NCI-H2196 treated with DMSO at 0.1 percent for 48 hours (cell line): ENCODE results near the gene CHPF2.

Experiments
- DNase-seq: peaks from one replicate; lab custom pipeline; 2025; ENCODE audit not compliant: unreplicated experiment; lab: John Stamatoyannopoulos, UW

Gene CHPF2

GRCh38 chr7:151245360-151246101, 13.2 kb downstream of the CHPF2 start:
- no peak for DNase-seq

DNA sequence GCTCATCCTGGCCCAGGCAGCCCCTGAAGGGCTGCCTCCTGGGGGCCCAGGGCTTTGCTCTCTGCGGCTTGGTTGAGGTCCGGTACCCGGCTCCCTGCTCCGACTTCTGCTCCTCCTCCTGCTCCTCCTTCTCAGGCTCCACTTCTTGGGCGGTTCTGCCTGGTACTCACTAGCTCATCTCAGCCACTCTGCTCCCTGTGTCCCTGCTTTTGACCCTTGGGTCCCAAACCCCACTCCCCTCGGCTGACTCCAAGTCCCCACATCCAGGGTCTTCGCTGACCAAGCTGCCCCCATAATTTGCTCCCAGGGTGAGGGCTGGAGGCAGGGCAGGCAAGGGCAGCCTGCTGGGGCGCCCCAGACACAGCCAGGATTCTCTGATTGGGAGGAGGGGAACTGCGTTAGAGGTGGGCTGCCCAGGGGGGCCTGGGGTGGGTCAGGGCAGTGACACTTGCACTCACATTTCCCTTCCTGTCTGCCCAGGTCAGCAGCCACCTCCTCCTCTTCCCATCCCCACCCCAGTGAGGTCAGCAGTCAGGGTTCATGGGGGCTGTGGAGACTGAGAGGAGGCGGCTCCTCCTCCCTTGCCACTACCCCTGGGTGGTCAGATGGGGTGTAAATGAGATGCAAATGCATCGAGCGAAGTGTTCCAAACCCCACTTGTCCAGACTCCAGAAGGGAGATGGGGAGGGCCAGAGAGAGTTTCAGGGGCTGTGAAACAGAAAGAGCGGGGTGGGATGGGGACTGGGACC, 14.0 kb downstream of the CHPF2 start:
- DNase-seq = no peak

GRCh38 chr7:151246851-151247580, 14.7 kb downstream of the CHPF2 start:
- DNase-seq = no peak

GRCh38 chr7:151247611-151248345, 15.5 kb downstream of the CHPF2 start:
- DNase-seq = no peak

DNA sequence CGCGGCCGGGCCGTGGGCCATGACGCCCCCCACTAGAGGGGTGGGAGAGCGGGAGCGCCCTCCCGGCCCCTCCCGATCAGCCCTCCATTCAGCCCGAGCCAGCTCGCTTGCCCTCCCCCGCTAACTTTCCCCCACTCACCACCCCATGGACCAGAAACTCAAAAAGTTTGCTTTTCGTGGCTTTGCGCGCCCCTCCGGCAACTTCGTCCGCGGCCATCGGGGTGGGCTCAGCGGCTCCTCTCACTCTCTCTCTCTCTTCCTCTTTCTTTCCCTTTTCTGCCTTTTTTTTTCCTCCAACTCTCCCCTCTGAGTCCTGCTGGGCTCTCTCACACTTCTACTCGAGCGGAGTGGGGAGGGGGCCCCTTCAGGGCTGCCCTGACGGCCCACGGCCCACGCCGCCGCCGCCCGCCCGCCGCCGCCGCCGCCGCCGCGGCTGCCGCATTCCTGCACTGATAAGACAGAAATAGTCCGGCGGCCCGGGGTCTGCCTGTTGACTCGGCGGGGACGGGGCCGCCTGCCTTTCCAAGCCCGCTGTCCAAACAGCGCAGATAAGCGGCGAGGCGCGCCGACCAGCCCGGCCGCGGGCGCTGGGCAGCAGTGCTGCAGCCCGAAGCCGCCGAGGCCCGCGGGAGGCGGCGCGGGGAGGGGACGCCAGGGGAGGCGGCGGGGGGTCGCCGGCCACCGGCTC, 16.2 kb downstream of the CHPF2 start, which contains the start of gene SMARCD3:
Gene SMARCD3, minus strand, starts transcription at position 349 of the 688 bp plus-strand sequence. Its CDS starts 132 bp downstream, at position 217.
- DNase-seq = no peak

DNA sequence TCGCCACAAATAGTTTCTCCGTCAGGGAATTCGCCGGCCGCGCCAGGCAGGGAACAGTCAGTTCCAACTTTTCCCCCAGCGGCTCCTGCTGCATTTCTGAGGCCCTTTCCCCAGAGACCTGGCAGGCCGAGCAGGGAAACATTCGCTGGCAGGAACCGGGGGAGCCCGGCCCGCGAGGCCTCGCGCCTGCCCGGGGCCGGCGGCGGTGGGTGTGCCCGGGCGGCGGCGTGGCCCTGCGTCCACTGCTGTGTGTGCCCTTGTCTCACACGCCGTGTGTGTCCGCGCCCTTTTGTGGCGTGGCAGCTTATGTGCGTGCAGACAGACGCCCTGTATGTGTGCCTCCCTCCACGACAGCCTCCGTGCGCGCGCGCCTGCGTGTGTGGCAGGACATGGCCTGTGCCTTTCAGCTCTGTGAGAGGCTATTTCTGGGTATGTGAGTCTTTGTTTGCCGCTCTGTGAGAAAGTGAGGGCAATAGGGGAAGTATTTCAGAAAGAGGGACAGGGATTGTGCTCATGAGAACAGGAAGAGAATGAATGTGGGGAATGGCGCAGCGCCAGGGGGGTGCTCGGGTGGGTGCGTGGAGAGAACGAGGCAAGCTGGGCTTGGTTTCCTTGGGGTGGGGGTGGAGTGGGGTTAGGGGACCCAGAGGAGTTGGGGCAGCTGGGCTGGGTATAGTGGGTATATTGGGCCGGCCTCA, 16.9 kb downstream of the CHPF2 start:
- DNase-seq = no peak

DNA sequence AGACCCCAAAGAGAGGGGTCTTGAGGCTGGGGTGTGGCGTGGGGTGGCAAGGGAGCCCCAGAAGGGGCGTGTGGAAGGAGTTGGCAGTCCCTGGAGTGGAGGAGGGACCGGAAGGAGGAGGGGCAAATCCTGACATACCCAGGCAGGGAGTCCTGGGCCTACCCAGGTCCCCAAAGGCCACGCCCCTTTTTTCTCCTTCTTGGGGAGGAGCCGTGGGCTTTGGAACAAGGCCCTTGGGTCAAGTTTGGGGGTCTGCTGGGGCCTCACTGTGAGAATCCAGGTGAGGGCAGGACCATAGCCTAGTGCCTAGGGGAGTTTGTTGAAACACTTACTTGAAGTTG, 17.4 kb downstream of the CHPF2 start:
- no peak for DNase-seq

DNA sequence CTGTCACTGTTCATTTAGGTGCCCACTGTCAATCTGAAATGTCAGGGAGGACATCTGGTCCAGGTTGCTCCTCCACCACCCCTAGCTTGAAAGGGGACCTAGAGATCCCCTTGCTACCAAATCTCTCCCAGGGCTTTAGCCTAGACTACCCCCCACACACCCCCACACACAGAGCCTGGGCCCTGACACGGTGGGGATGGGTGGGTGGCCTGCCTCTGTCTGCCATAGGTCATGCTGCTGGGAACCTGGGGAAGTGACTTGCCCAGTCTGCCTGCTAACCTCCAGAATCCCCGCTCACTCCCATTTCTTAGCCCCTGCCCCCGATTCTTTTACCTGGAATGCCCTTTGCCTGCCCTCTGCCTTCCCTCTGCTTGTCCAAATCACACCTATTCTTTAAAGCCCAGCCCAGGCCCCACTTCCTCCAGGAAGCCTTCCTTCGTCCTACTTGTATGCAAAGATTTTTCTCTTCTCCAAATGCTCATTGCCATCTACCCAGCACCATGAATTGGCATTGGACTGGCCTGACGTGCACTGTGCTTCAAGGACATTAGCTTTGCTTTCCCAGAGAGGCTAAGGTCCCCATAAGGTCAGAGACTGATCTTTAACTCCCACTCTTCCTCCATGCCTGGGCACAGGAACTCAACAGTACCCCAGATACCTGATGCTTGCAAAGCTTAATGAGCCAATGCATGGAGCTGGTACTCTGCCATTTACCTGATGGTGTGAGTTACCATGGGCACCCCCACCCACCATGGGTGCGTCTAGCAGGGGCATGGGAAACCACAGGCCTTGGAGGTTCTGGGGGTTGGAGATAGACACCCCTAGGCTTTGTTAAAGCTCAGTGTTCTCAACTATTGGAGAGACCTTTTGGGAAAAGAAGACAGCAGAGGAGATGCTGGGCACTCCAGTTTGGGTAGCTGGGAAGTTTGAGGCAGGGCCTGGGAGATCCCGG, 18.2 kb downstream of the CHPF2 start:
- no peak for DNase-seq

GRCh38 chr7:151251328-151251688, 19.0 kb downstream of the CHPF2 start:
- DNase-seq = no peak

GRCh38 chr7:151251689-151252560, 19.6 kb downstream of the CHPF2 start:
- DNase-seq = no peak

GRCh38 chr7:151252561-151252835, 20.2 kb downstream of the CHPF2 start:
- DNase-seq = no peak

GRCh38 chr7:151252961-151253711, 20.9 kb downstream of the CHPF2 start:
- DNase-seq = no peak

DNA sequence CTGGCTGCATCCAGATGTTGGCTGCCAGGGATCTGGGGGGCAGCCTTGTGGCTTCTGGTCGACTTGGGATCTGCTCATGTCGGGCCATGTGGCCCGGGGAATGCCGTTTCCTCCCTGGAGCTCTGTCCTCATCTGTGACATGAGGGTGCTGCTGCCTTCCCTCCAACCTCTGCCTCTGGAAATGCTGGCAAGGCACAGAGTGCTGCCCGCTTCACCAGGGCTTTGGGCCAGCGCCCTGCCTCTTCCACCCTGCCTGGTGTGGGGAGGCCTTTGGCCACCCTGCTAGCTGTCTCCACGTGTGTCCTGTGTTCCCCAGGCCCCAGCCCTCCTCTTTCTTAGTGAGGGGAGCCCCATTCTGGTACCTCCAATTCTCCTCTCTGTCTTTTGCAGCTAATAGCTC, 22.0 kb downstream of the CHPF2 start:
- DNase-seq = no peak

DNA sequence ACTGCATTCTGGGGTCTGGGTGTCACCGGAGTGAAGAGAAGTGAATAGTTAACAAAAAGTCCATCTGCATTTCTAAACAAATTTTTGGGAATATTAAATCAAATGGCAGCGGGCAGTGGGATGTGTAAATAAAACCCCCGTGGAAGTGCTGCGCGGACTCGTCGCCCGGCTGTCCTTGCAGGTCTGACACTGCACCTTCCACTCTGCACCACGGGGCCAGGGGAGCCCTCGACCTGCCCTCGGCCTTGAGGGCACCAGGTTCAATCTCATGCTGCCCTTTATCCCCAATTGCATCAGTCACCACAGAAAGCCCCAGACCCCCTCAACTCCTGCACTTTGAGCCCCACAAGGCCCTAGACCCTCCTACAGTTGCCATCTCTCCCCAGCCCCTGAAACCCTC, 22.6 kb downstream of the CHPF2 start:
- no peak for DNase-seq

DNA sequence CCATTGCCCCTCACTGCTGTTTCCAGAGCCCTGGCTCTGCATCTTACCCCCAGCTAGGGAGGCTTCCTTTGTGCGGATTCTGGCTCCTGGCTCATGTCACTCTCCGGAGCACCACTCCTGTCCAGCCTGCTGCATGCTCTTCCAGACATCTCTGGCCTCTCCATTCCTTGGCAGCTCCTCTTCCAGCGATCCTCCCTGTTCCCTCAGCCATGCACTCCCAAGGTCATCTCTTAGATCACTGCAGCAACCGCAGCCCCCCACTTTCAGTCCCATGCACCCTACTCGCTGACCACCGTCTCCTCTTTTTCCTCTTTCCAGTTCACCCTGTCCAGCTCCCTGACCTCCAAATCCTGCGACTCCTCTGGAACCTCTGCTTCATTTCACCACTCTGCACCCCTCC, 23.1 kb downstream of the CHPF2 start:
- no peak for DNase-seq

GRCh38 chr7:151256410-151257045, 24.2 kb downstream of the CHPF2 start:
- DNase-seq = no peak

GRCh38 chr7:151257990-151258389, 25.7 kb downstream of the CHPF2 start:
- no peak for DNase-seq
